HepG2 (cell line): ENCODE measurements around the gene SQSTM1. TPM values are rescaled to one million over a fixed set of nuclear protein-coding genes. Genes with fewer than 3 reads are reported as not detected.

Source experiments
- ATAC-seq: fragments of 200-7000 bp; cut with Tn5 transposase; 3 replicates; pipeline ENCODE4 v1.9.1; 2020; ENCODE audit warnings: mild to moderate bottlenecking, moderate library complexity
- BruUV-seq: library from RNA; stranded (reverse); fragments of 400-500 nt; replicated peaks from 2 replicates; lab custom pipeline; 2021; lab: Mats Ljungman, UMichigan
- CTCF ChIA-PET: fragments of 300-600 bp; formaldehyde crosslinking; extraction: SDS; loops from one replicate; lab custom pipeline; 2021; ENCODE audit warnings: low total read pairs, inconsistent platforms, low intra/inter-chr PET ratio; lab: Yijun Ruan, JAX
- POLR2A ChIA-PET: fragments of 350-600 bp; sonication (Branson Sonifier 250); formaldehyde crosslinking; loops from one replicate; lab custom pipeline; 2020; ENCODE audit warnings: antibody characterized with exemption, inconsistent platforms; lab: Yijun Ruan, JAX
- DNase-seq: peaks from one replicate; pipeline ENCODE4 v3.0.0-alpha.2; 2015; ENCODE audit warnings: low spot score
- FAIRE-seq: peaks from 3 replicates; lab custom pipeline; 2011; peaks lifted over from hg19 to GRCh38; lab: Jason Lieb, UNC
- H2AFZ ChIP-seq: one replicate; pipeline ENCODE4 v1.6.1; 2011; ENCODE audit warnings: low read length, inconsistent platforms
- H3K27ac ChIP-seq: fragments of 300-600 bp; 3 replicates; pipeline ENCODE4 v1.8.0; 2011; ENCODE audit warnings: mixed run types, mild to moderate bottlenecking, mixed read lengths, low read length, inconsistent platforms; ENCODE audit not compliant: insufficient read depth; ENCODE audit errors: extremely low read length
- H3K27me3 ChIP-seq, 2 experiments: fragments of 200-600 bp in 1 of 2; 2 replicates in 1 of 2; 3 replicates in 1 of 2; pipeline versions ENCODE4 v1.6.0 to v1.8.0; 2011; ENCODE audit warnings: low read length in 2 of 2, mild to moderate bottlenecking in 2 of 2, moderate library complexity in 2 of 2, inconsistent platforms in 1 of 2; ENCODE audit not compliant: insufficient read depth in 2 of 2, control insufficient read depth in 1 of 2
- H3K36me3 ChIP-seq, 2 experiments: fragments of 200-600 bp in 1 of 2; replicated peaks in 1 of 2; 2 replicates in 1 of 2; 3 replicates in 1 of 2; pipeline versions ENCODE4 v1.5.1 to v1.8.0; 2011; ENCODE audit warnings: low read length in 2 of 2, inconsistent platforms in 1 of 2; ENCODE audit not compliant: insufficient read depth in 2 of 2, control insufficient read depth in 1 of 2
- H3K4me1 ChIP-seq: 2 replicates; pipeline ENCODE4 v1.5.1; 2012; ENCODE audit warnings: low read length, inconsistent platforms; ENCODE audit not compliant: insufficient read depth
- H3K4me2 ChIP-seq: 2 replicates; pipeline ENCODE4 v1.6.0; 2011; ENCODE audit warnings: low read depth, low read length, inconsistent platforms
- H3K4me3 ChIP-seq, 3 experiments: fragments of 200-600 bp in 1 of 3; sonication (generic), shearing (Covaris generic) in 1 of 3; replicated peaks in 1 of 3; 2 replicates each; pipeline ENCODE4 v1.5.1; 2011 to 2016; ENCODE audit warnings: low read length in 3 of 3, inconsistent platforms in 2 of 3, low read depth in 2 of 3, mild to moderate bottlenecking in 2 of 3, control low read depth in 1 of 3, mixed read lengths in 1 of 3; ENCODE audit not compliant: insufficient read depth in 1 of 3
- H3K79me2 ChIP-seq: one replicate; pipeline ENCODE4 v1.6.1; 2011; ENCODE audit warnings: low read length, inconsistent platforms; ENCODE audit not compliant: insufficient read depth
- H3K9ac ChIP-seq: 2 replicates; pipeline ENCODE4 v1.6.0; 2011; ENCODE audit warnings: mild to moderate bottlenecking, low read depth, low read length, inconsistent platforms; ENCODE audit not compliant: insufficient read depth
- H3K9me3 ChIP-seq: 2 replicates; pipeline ENCODE4 v1.5.1; 2012; ENCODE audit warnings: mild to moderate bottlenecking, low read length
- H4K20me1 ChIP-seq: 2 replicates; pipeline ENCODE4 v1.6.0; 2011; ENCODE audit warnings: inconsistent platforms, mild to moderate bottlenecking, low read length, moderate library complexity; ENCODE audit not compliant: insufficient read depth
- AGO2 ChIP-seq: fragments of 200-400 bp; formaldehyde crosslinking; optimal IDR thresholded peaks from 2 replicates; pipeline ENCODE3; 2017; ENCODE audit warnings: mild to moderate bottlenecking, low read depth, low read length, moderate library complexity
- FOSL2 ChIP-seq: sonication (generic); formaldehyde crosslinking; IDR thresholded peaks from 2 replicates; pipeline ENCODE4 v1.4.0; 2020; ENCODE audit warnings: missing genetic modification reagents
- HNRNPL ChIP-seq: fragments of 200-400 bp; formaldehyde crosslinking; IDR thresholded peaks from 2 replicates; pipeline ENCODE4 v1.6.1; 2017; ENCODE audit warnings: mild to moderate bottlenecking, low read depth, low read length
- HOXA3 ChIP-seq: sonication (generic); formaldehyde crosslinking; IDR thresholded peaks from 2 replicates; pipeline ENCODE4 v1.5.0; 2020; ENCODE audit warnings: missing genetic modification reagents
- HOXA7 ChIP-seq: sonication (generic); formaldehyde crosslinking; IDR thresholded peaks from 2 replicates; pipeline ENCODE4 v1.8.1; 2022; ENCODE audit warnings: mild to moderate bottlenecking, missing genetic modification reagents, moderate library complexity
- HOXA9 ChIP-seq: sonication (generic); formaldehyde crosslinking; IDR thresholded peaks from 2 replicates; pipeline ENCODE4 v1.8.1; 2022; ENCODE audit warnings: missing genetic modification reagents, mild to moderate bottlenecking, moderate library complexity, borderline replicate concordance
- NBN ChIP-seq: fragments of 450-650 bp; conservative IDR thresholded peaks from 2 replicates; pipeline ENCODE4 v1.6.1; 2017
- ZC3H13 ChIP-seq: sonication (generic); formaldehyde crosslinking; IDR thresholded peaks from 2 replicates; pipeline ENCODE4 v1.8.1; 2023; ENCODE audit warnings: mild to moderate bottlenecking, missing genetic modification reagents, moderate library complexity
- ZFX ChIP-seq: sonication (generic); formaldehyde crosslinking; IDR thresholded peaks from 2 replicates; pipeline ENCODE4 v1.4.0; 2020; ENCODE audit warnings: mild to moderate bottlenecking, low read depth, missing genetic modification reagents, moderate library complexity
- ZFY ChIP-seq: sonication (generic); formaldehyde crosslinking; IDR thresholded peaks from 2 replicates; pipeline ENCODE4 v1.4.0; 2020; ENCODE audit warnings: missing genetic modification reagents
- ZNF253 ChIP-seq: sonication (generic); formaldehyde crosslinking; IDR thresholded peaks from 2 replicates; pipeline ENCODE4 v1.8.0; 2022; ENCODE audit warnings: mild to moderate bottlenecking, missing genetic modification reagents, borderline replicate concordance
- ZNF546 ChIP-seq: sonication (generic); formaldehyde crosslinking; conservative IDR thresholded peaks from 2 replicates; pipeline ENCODE4 v1.8.1; 2023; ENCODE audit warnings: mild to moderate bottlenecking, missing genetic modification reagents
- ZNF790 ChIP-seq: sonication (generic); formaldehyde crosslinking; IDR thresholded peaks from 2 replicates; pipeline ENCODE4 v1.8.0; 2022; ENCODE audit warnings: missing genetic modification reagents, mild to moderate bottlenecking, borderline replicate concordance
- ZNF792 ChIP-seq: IDR thresholded peaks from 2 replicates; pipeline ENCODE4 v1.6.1; 2016
- WGBS: methylation state at CpG from one replicate; pipeline ENCODE4 v1.1.6; 2017; ENCODE audit warnings: low lambda C conversion rate; 5-methylcytosine and 5-hydroxymethylcytosine counted together
- in situ Hi-C: cut with HindIII; loops from 2 replicates; pipeline ENCODE4 v1.10.0; 2017; ENCODE audit warnings: low pct_unique_long_range_greater_than_20kb; ENCODE audit not compliant: extremely low pct_ligation_motif_present
- intact Hi-C: fragments of 100-400 bp; cut with micrococcal nuclease; formaldehyde crosslinking; loops from one replicate; pipeline ENCODE4 v1.10.0; 2022; ENCODE audit not compliant: unreplicated experiment
- polyA plus RNA-seq, 8 experiments: library from polyadenylated mRNA; depleted of rRNA in 3 of 8; stranded (reverse) in 7 of 8; unstranded in 1 of 8; fragments of >200 nt; fragmentation: Illumina TruSeq in 4 of 8; extraction: Trizol in 4 of 8; gene quantifications; 2 replicates each; pipeline versions ENCODE4 v1.2.1 to v1.2.3, GENCODE V29; 2011 to 2016; ENCODE audit warnings: low read depth in 4 of 8, missing spikeins in 1 of 8, mixed read lengths in 1 of 8; ENCODE audit not compliant: insufficient read depth in 1 of 8
- total RNA-seq, 5 experiments: library from RNA; depleted of rRNA; stranded (reverse); fragments of >200 nt; fragmentation: Illumina TruSeq; extraction: Trizol; gene quantifications; 2 replicates each; pipeline ENCODE4 v1.2.3, GENCODE V29; 2016; ENCODE audit warnings: low read depth in 1 of 5
- TF ChIP-seq, protein P1 (sequence below): sonication (generic); formaldehyde crosslinking; IDR thresholded peaks from 2 replicates; pipeline ENCODE4 v1.4.0; 2020; ENCODE audit warnings: missing genetic modification reagents
- TF ChIP-seq, protein P2 (sequence below): sonication (generic); formaldehyde crosslinking; IDR thresholded peaks from 2 replicates; pipeline ENCODE4 v1.5.1; 2020; ENCODE audit warnings: mild to moderate bottlenecking, moderate library complexity, missing genetic modification reagents
- TF ChIP-seq, protein P3 (sequence below): sonication (generic); formaldehyde crosslinking; IDR thresholded peaks from 2 replicates; pipeline ENCODE4 v1.9.0; 2022; ENCODE audit warnings: low read depth, missing genetic modification reagents

SQSTM1 gene
- total and polyA plus RNA-seq, 2 of the 13 experiments (the other 11 are each of a cell fraction or from before 2014, with no cell fraction given) = 90.9 to 160 TPM

DNA sequence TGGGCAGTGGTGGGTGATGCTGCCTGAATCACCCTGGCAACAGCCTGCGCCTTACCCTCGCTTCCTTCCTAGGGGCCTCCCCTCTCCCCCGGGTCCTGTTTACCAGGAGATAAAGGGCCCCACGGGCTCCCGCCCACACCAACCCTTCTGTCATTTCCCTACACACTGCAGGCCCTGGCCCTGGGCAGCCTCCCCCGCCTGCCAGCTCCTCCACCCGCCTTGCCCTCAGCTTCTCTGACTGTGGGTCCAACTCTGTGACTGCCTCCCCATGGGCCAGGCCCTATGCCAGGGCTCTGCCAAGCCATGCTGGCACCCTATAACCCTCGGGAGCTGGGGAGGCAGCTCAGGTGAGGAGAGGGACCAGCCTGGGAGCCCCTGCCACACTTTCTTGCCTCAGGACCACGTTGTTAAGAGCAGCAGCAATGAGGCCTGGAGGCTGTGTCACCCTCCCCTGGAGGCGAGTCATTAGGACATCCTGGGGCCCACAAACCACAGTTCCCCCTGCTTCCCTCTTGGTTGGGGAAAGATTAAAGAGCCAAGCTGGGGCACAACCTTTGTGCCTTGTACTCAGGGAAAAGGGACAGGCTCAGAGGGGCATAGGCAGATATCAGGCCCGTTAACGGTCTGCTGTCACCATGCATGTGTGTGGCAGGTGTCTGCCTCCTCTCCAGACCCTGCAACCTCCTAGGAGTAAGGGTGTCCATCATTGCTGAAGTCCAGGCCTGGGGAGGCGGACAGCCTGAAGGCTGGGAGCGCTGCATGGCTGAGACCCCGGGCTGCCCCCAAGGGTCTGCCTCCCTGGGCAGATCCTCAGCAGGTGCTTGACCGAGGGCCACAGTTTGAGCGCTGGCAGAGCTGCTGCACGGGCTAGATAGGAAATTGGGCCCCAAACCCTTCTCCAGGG, 16.8 kb upstream of the SQSTM1 start:
- intact Hi-C loops = loop anchor here (2.0 kb wide), 2 partner anchors 15 to 23 kb away; no protein-coding TSS in a partner anchor
- H3K79me2 ChIP-seq = peaks cover 27% of the 10 kb centered on the region
- ChIA-PET POLR2A (interaction anchor here (1.3 to 8.6 kb wide), 5 partner anchors 15 to 71 kb away, joined by 4 to 115 read pairs (median 5); partner anchors contain the start of genes MAML1 and SQSTM1), CTCF (no interaction called here)
- peak; percentile 0; the same call in 1 of the 3 replicates for ATAC-seq
- DNase-seq = peak; percentile 44
- no TSS peak for BruUV-seq
- H3K36me3 ChIP-seq = peaks cover 24 to 32% of the 10 kb centered on the region in 2 experiments; a peak in 4 of 5 replicates
- peak overlapping the region; percentile 75 for H3K4me2 ChIP-seq
- H4K20me1 ChIP-seq = peaks cover 20% of the 10 kb centered on the region; the same call in 1 of the 2 replicates
- peak overlapping the region; percentile 86; the same call in 1 of the 2 replicates for H3K9ac ChIP-seq
- peak overlapping the region; percentile 45 for H3K27ac ChIP-seq
- H3K4me1 ChIP-seq = peaks cover 43% of the 10 kb centered on the region
- no peaks in the 10 kb centered on the region for H3K9me3 ChIP-seq
- peak overlapping the region; percentile 23 to 82 (median 29); a peak in 5 of 6 replicates for H3K4me3 ChIP-seq
- FAIRE-seq = no peak
- in situ Hi-C loops = no loop called here
- no peaks in the 10 kb centered on the region for H3K27me3 ChIP-seq
- WGBS = 38% methylated on average over 11 of the region's 18 CpGs
- H2AFZ ChIP-seq = no peak overlapping the region
- TF ChIP-seq HOXA9 (no peak), ZC3H13 (CRISPR knock-in tag) (0 out of 2 replicates have a peak, but pooled peaks have one; percentile 49), ZFX (CRISPR knock-in tag) (peak; percentile 32; the same call in 1 of the 2 replicates), NBN (no peak), FOSL2 (CRISPR knock-in tag) (peak; percentile 43), HOXA7 (CRISPR knock-in tag) (no peak), ZNF546 (no peak), AGO2 (peak; percentile 91), ZNF790 (CRISPR knock-in tag) (no peak), ZNF792 (no peak), HNRNPL (peak; percentile 95), ZNF253 (no peak), ZFY (CRISPR knock-in tag) (0 out of 2 replicates have a peak, but pooled peaks have one; percentile 15), HOXA3 (CRISPR knock-in tag) (0 out of 2 replicates have a peak, but pooled peaks have one; percentile 12)
- TF ChIP-seq, protein P1, sequence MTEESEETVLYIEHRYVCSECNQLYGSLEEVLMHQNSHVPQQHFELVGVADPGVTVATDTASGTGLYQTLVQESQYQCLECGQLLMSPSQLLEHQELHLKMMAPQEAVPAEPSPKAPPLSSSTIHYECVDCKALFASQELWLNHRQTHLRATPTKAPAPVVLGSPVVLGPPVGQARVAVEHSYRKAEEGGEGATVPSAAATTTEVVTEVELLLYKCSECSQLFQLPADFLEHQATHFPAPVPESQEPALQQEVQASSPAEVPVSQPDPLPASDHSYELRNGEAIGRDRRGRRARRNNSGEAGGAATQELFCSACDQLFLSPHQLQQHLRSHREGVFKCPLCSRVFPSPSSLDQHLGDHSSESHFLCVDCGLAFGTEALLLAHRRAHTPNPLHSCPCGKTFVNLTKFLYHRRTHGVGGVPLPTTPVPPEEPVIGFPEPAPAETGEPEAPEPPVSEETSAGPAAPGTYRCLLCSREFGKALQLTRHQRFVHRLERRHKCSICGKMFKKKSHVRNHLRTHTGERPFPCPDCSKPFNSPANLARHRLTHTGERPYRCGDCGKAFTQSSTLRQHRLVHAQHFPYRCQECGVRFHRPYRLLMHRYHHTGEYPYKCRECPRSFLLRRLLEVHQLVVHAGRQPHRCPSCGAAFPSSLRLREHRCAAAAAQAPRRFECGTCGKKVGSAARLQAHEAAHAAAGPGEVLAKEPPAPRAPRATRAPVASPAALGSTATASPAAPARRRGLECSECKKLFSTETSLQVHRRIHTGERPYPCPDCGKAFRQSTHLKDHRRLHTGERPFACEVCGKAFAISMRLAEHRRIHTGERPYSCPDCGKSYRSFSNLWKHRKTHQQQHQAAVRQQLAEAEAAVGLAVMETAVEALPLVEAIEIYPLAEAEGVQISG = peak; percentile 21; the same call in 1 of the 2 replicates
- TF ChIP-seq, protein P2, sequence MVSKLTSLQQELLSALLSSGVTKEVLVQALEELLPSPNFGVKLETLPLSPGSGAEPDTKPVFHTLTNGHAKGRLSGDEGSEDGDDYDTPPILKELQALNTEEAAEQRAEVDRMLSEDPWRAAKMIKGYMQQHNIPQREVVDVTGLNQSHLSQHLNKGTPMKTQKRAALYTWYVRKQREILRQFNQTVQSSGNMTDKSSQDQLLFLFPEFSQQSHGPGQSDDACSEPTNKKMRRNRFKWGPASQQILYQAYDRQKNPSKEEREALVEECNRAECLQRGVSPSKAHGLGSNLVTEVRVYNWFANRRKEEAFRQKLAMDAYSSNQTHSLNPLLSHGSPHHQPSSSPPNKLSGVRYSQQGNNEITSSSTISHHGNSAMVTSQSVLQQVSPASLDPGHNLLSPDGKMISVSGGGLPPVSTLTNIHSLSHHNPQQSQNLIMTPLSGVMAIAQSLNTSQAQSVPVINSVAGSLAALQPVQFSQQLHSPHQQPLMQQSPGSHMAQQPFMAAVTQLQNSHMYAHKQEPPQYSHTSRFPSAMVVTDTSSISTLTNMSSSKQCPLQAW (CRISPR knock-in tag) = 0 out of 2 replicates have a peak, but pooled peaks have one; percentile 41
- TF ChIP-seq, protein P3, sequence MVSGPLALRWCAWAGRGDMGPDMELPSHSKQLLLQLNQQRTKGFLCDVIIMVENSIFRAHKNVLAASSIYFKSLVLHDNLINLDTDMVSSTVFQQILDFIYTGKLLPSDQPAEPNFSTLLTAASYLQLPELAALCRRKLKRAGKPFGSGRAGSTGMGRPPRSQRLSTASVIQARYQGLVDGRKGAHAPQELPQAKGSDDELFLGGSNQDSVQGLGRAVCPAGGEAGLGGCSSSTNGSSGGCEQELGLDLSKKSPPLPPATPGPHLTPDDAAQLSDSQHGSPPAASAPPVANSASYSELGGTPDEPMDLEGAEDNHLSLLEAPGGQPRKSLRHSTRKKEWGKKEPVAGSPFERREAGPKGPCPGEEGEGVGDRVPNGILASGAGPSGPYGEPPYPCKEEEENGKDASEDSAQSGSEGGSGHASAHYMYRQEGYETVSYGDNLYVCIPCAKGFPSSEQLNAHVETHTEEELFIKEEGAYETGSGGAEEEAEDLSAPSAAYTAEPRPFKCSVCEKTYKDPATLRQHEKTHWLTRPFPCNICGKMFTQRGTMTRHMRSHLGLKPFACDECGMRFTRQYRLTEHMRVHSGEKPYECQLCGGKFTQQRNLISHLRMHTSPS (CRISPR knock-in tag) = 0 out of 2 replicates have a peak, but pooled peaks have one; percentile 26
